Fibroblast of villous mesenchyme (primary cell): Measurements from ENCODE around the gene ACBD6. TPM values are rescaled to one million over a fixed set of nuclear protein-coding genes. Genes with fewer than 3 reads are reported as not detected.

Source experiments
- DNase-seq: peaks from one replicate; pipeline ENCODE4 v3.0.0-alpha.2; 2010; ENCODE audit warnings: low read depth
- H3K4me3 ChIP-seq: 2 replicates; pipeline ENCODE4 v1.5.1; 2011; ENCODE audit warnings: low read depth, mild to moderate bottlenecking, low read length
- CTCF ChIP-seq: IDR thresholded peaks from 2 replicates; pipeline ENCODE4 v1.5.1; 2012; ENCODE audit warnings: low read depth, mild to moderate bottlenecking, low read length; ENCODE audit not compliant: insufficient read depth
- total RNA-seq: library from RNA; depleted of rRNA; stranded (reverse); fragments of >200 nt; gene quantifications from 2 replicates; pipeline ENCODE4 v1.2.3, GENCODE V29; 2012

Gene ACBD6
- total RNA-seq, 1 donor: 44.5 TPM

GRCh38 chr1:180515857-180516388 lies 13.5 kb upstream of the ACBD6 start:
- peak; percentile 83 for DNase-seq
- peak; percentile 69 for TF ChIP-seq CTCF
- no peak overlapping the region for H3K4me3 ChIP-seq

DNA sequence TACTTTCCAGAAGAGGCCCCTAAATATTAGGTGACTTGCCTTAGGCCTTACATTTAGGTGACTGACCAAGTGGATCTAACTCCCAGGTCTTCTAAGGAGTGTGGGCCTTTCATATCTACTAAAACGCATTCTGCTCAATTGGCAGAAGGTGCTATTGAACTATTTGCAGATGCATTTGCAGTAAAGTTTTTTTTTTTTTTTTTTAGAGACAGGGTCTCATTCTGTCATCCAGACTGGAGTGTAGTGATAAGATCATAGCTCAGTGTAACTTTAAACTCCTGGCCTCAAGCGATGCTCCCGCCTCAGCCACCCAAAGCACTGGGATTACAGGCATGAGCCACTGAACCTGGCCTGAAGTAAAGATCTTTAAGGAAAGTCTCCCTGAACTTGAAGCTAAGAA lies 13.0 kb upstream of the ACBD6 start:
- H3K4me3 ChIP-seq: no peak overlapping the region
- DNase-seq: no peak
- TF ChIP-seq CTCF: no peak

DNA sequence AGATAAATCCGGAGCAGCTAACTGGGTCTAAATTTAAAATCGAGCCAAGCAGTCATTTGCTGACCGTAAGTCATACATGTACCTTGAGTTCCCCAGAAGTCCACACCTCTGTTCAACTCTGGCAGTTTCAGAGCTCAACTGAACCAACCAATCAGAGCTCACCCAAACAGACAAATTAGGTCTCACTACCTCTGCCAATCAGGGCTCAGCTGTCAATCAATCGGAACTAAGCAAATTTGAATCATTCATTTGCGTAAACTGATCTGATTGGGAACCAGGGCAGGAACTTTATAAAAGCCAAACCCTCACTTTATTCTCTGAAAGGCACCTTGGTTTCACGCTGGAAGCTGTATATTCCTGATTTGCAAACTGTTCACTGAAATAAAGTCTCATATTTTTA lies 11.2 kb upstream of the ACBD6 start:
- H3K4me3 ChIP-seq: no peak overlapping the region

DNA sequence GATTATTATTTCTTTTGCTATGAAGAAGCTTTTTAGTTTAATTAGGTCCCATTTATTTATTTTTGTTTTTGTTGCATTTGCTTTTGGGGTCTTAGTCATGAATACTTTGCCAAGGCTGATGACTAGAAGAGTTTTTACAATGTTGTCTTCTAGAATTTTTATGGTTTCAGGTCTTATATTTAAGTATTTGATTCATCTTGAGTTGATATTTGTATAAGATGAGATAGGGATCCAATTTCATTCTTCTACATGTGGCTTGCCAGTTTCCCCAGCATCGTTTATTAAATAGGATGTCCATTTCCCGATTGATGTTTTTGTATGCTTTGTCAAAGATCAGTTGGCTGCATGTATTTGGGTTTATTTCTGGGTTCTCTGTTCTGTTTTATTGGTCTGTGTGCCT lies 8.5 kb upstream of the ACBD6 start:
- H3K4me3 ChIP-seq: no peak overlapping the region
- TF ChIP-seq CTCF: no peak
- no peak for DNase-seq

More for the DNA sequence above, 11.2 kb upstream of the ACBD6 start:
- TF ChIP-seq CTCF: no peak
- no peak for DNase-seq

DNA sequence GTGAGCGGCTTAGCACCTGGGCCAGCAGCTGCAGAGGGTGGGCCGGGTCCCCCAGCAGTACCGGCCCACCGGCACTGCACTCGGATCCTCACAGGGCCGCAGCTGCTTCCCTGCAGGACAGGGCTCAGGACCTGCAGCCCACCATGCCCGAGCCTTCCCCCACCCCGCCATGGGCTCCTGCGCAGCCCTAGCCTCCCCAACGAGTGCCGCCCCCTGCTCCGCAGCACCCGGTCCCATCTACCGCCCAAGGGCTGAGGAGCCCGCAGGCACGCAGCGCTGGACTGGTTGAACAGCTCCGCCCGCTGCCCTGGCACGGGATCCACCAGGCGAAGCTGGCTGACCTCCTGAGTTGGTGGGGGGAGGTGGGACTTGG lies 6.3 kb upstream of the ACBD6 start:
- no peak for TF ChIP-seq CTCF
- no peak for DNase-seq
- no peak overlapping the region for H3K4me3 ChIP-seq

DNA sequence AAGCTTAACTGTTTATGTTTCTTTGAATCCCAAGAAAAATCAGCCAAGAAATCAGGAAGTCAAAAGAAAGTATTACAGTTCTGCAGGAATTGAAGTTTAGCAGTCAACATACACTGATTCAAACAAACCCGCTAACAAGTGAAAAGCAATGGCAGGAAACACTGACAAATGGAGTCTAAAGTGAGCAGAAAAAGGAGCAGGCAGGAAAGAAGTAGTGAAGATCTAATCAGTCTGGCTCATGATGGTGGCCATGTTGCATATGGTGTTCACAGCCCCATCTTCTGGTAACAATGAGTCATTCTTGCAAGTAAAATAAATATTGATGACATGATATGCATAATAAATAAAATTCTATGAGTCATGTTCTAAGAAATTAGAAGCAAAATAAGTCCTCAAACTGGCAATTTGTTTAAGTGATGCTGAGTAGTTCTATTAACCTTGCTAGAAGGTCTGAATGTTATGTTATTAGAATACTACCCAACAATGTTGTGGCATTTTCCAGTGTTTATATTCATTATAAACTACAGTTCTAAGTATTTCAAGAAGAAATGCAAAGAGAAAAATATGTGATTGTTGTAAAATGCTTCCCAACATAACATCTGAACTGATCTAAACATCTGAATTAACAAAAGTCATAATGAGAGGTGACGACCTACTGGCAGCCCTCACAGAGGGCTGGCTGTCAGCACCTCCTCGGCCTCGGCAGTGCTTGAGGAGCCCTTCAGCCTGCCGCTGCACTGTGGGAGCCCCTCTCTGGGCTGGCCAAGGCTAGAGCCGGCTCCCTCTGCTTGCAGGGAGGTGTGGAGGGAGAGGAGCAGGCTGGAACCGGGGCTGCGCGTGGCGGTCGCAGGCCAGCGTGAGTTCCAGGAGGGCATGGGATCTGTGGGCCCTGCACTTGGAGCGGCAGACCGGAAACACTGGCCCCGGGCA lies 5.7 kb upstream of the ACBD6 start:
- peak; percentile 83 for DNase-seq
- H3K4me3 ChIP-seq: no peak overlapping the region
- TF ChIP-seq CTCF: no peak
